Neural progenitor cell (in vitro differentiated cells): ENCODE data around the gene CAPN2. TPM values are rescaled to one million over a fixed set of nuclear protein-coding genes. Genes with fewer than 3 reads are reported as not detected.

Experiments
- DNase-seq: peaks from one replicate; pipeline ENCODE4 v3.0.0-alpha.2; 2016; ENCODE audit warnings: low spot score
- H2AFZ ChIP-seq: fragments of 200-600 bp; sonication (generic); replicated peaks from 2 replicates; pipeline ENCODE4 v1.6.1; 2016; ENCODE audit warnings: antibody characterized with exemption
- H3F3A ChIP-seq: fragments of 200-600 bp; sonication (generic); 2 replicates; pipeline ENCODE4 v1.6.1; 2016; ENCODE audit warnings: antibody characterized with exemption, low read depth
- H3K27ac ChIP-seq: fragments of 200-600 bp; sonication (generic); 2 replicates; pipeline ENCODE4 v1.5.1; 2016; ENCODE audit warnings: mild to moderate bottlenecking
- H3K27me3 ChIP-seq: fragments of 200-600 bp; sonication (generic); 2 replicates; pipeline ENCODE4 v1.6.1; 2016; ENCODE audit warnings: mild to moderate bottlenecking, moderate library complexity
- H3K36me3 ChIP-seq: fragments of 200-600 bp; sonication (generic); 2 replicates; pipeline ENCODE4 v1.5.1; 2016
- H3K4me1 ChIP-seq: fragments of 200-600 bp; sonication (generic); 2 replicates; pipeline ENCODE4 v1.6.1; 2016; ENCODE audit warnings: mixed run types
- H3K4me2 ChIP-seq: fragments of 200-600 bp; sonication (generic); 2 replicates; pipeline ENCODE4 v1.6.1; 2016
- H3K4me3 ChIP-seq: fragments of 200-600 bp; sonication (generic); 2 replicates; pipeline ENCODE4 v1.5.1; 2016
- H3K79me2 ChIP-seq: fragments of 200-600 bp; sonication (generic); 2 replicates; pipeline ENCODE4 v1.6.1; 2016; ENCODE audit warnings: low read depth
- H3K9ac ChIP-seq: fragments of 200-600 bp; sonication (generic); 2 replicates; pipeline ENCODE4 v1.6.1; 2016
- H3K9me3 ChIP-seq: fragments of 200-600 bp; sonication (generic); 2 replicates; pipeline ENCODE4 v1.5.1; 2016; ENCODE audit warnings: low read depth
- H4K20me1 ChIP-seq: fragments of 200-600 bp; sonication (generic); 2 replicates; pipeline ENCODE4 v1.6.1; 2016; ENCODE audit warnings: low read depth
- H3K27ac Mint-ChIP-seq: 3 replicates; pipeline ENCODE4 v1.8.0; 2021; ENCODE audit warnings: mixed read lengths
- H3K27me3 Mint-ChIP-seq: 2 replicates; pipeline ENCODE4 v1.8.0; 2022; ENCODE audit warnings: low read depth, mild to moderate bottlenecking, inconsistent platforms, moderate library complexity, mixed read lengths; ENCODE audit not compliant: insufficient read depth
- H3K36me3 Mint-ChIP-seq: 3 replicates; pipeline ENCODE4 v1.8.0; 2021; ENCODE audit warnings: mixed read lengths
- H3K4me1 Mint-ChIP-seq: 3 replicates; pipeline ENCODE4 v1.8.0; 2021; ENCODE audit warnings: mixed read lengths
- H3K4me3 Mint-ChIP-seq: 3 replicates; pipeline ENCODE4 v1.8.0; 2021; ENCODE audit warnings: mild to moderate bottlenecking, moderate library complexity, mixed read lengths
- H3K9me3 Mint-ChIP-seq: 3 replicates; pipeline ENCODE4 v1.8.0; 2020; ENCODE audit warnings: mixed read lengths
- EZH2 ChIP-seq: fragments of 200-600 bp; sonication (generic); IDR thresholded peaks from 2 replicates; pipeline ENCODE4 v1.6.1; 2017; ENCODE audit warnings: antibody characterized with exemption, mild to moderate bottlenecking, moderate library complexity
- EZH2phosphoT487 ChIP-seq: fragments of 200-600 bp; sonication (generic); IDR thresholded peaks from 2 replicates; pipeline ENCODE4 v1.6.1; 2017; ENCODE audit warnings: antibody characterized with exemption
- total RNA-seq: library from RNA; depleted of rRNA; stranded (reverse); fragments of >200 nt; gene quantifications from 2 replicates; pipeline ENCODE4 v1.2.3, GENCODE V29; 2015; ENCODE audit warnings: low replicate concordance
- TF ChIP-seq, protein P1 (sequence below): fragments of 200-600 bp; sonication (generic); IDR thresholded peaks from 2 replicates; pipeline ENCODE4 v1.5.1; 2017; ENCODE audit warnings: antibody characterized with exemption, mild to moderate bottlenecking

CAPN2 gene
- total RNA-seq, 1 donor from 2014 or later: 61.7 TPM

DNA sequence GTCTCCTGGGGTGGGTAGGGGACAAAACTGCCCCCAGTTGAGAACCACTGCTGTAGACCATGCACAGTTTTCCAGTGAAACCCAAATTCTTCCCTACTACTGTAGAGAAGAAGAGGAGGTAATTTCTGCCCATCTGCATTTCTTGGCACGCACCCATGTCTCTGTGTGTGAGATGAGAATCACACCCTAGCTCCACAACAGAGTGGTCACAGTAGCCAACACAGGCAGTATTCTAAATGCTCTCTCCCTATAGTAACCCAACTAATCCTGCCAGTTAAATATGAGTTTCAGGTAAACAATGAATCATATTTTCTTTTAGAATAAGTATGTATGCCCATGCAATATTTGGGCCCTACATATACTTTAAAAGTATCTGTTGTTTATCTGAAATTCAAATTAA, 1.2 kb upstream of the CAPN2 start:
- DNase-seq: no peak
- Histone ChIP-seq H3K79me2 (no peaks in the 10 kb centered on the region), H3K9ac (no peak overlapping the region), H3K4me2 (no peak overlapping the region), H3K4me1 (peaks cover 6% of the 10 kb centered on the region), H3F3A (peaks cover 10% of the 10 kb centered on the region), H3K36me3 (no peaks in the 10 kb centered on the region), H3K27ac (no peak overlapping the region), H4K20me1 (peaks cover 8% of the 10 kb centered on the region), H3K4me3 (no peak overlapping the region), H3K27me3 (peaks cover 18% of the 10 kb centered on the region), H2AFZ (no peak overlapping the region), H3K9me3 (no peaks in the 10 kb centered on the region)
- Mint-ChIP-seq H3K27me3 (peaks cover 11% of the 10 kb centered on the region), H3K4me1 (peaks cover 40% of the 10 kb centered on the region), H3K27ac (no peak overlapping the region), H3K4me3 (peak overlapping the region; percentile 85), H3K36me3 (no peaks in the 10 kb centered on the region), H3K9me3 (no peaks in the 10 kb centered on the region)
- TF ChIP-seq EZH2: no peak

DNA sequence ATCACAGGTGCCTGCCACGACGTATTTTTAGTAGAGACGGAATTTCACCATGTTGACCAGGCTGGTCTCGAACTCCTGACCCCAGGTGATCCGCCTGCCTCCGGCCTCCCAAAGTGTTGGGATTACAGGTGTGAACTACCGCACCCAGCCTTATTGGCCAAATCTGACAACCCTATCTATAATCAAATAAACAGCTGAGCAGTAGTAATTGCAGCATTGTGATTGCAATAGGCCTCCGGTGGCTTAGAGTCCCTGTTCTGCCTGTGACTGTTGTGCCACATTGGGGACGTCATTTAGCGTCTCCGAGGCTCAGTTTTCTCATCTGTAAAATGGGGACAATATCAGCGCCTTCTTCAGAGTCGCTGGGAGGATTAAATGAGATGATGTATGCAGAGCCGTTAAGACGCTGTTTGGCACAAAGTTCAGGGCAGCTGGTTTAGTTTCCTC, 569 bp upstream of the CAPN2 start:
- Mint-ChIP-seq H3K27me3 (peaks cover 11% of the 10 kb centered on the region), H3K36me3 (no peaks in the 10 kb centered on the region), H3K27ac (peak overlapping the region; percentile 48), H3K4me1 (peaks cover 35% of the 10 kb centered on the region), H3K4me3 (peak overlapping the region; percentile 85), H3K9me3 (no peaks in the 10 kb centered on the region)
- Histone ChIP-seq H2AFZ (peak overlapping the region; percentile 75), H3K4me2 (peak overlapping the region; percentile 99), H3K27ac (no peak overlapping the region), H3K36me3 (no peaks in the 10 kb centered on the region), H3K27me3 (peaks cover 18% of the 10 kb centered on the region), H3K79me2 (no peaks in the 10 kb centered on the region), H3K9me3 (no peaks in the 10 kb centered on the region), H3F3A (peaks cover 10% of the 10 kb centered on the region), H4K20me1 (peaks cover 9% of the 10 kb centered on the region), H3K4me3 (peak overlapping the region; percentile 95), H3K4me1 (peaks cover 6% of the 10 kb centered on the region), H3K9ac (no peak overlapping the region)
- no peak for TF ChIP-seq EZH2phosphoT487
- TF ChIP-seq EZH2: no peak
- TF ChIP-seq, protein P1, sequence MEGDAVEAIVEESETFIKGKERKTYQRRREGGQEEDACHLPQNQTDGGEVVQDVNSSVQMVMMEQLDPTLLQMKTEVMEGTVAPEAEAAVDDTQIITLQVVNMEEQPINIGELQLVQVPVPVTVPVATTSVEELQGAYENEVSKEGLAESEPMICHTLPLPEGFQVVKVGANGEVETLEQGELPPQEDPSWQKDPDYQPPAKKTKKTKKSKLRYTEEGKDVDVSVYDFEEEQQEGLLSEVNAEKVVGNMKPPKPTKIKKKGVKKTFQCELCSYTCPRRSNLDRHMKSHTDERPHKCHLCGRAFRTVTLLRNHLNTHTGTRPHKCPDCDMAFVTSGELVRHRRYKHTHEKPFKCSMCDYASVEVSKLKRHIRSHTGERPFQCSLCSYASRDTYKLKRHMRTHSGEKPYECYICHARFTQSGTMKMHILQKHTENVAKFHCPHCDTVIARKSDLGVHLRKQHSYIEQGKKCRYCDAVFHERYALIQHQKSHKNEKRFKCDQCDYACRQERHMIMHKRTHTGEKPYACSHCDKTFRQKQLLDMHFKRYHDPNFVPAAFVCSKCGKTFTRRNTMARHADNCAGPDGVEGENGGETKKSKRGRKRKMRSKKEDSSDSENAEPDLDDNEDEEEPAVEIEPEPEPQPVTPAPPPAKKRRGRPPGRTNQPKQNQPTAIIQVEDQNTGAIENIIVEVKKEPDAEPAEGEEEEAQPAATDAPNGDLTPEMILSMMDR: no peak
- DNase-seq: no peak

DNA sequence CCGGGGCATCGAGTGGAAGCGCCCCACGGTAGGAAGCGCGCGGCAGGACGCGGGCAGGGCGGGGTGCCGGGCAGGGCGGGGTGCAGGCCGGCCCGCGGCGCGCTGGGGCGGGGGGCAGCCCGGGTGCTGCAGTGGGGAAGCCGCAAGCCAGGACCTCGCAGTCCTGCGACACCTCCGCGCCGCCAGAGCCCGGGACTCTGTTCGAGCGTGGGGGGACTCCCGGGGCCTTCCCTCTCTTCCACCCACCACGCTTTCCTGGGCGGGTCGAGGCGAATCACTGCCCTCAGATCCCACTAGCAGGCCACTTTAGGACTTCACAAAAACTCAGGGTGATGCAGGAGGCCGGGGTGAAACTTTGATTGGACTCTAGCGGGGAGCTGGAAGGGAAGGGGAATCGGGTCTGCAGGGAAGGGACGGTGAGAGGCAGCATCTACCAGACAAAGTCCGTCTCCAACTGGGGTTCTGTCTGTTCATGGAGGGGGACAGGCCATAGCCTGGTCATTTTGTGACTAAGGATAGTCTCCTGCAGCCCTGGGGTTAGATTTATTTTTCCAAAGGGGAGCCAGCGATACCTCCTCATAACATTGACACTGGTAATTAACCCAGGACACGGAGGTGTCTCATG, 623 bp downstream of the CAPN2 start:
- H3F3A ChIP-seq: peaks cover 10% of the 10 kb centered on the region
- peaks cover 8% of the 10 kb centered on the region for H3K27me3 Mint-ChIP-seq
- H3K36me3 ChIP-seq: no peaks in the 10 kb centered on the region
- H3K4me3 Mint-ChIP-seq: peak overlapping the region; percentile 97
- peak overlapping the region; percentile 75 for H2AFZ ChIP-seq
- peaks cover 5% of the 10 kb centered on the region for H3K36me3 Mint-ChIP-seq
- no peaks in the 10 kb centered on the region for H3K79me2 ChIP-seq
- peak overlapping the region; percentile 97 for H3K27ac Mint-ChIP-seq
- H3K4me1 Mint-ChIP-seq: peaks cover 30% of the 10 kb centered on the region
- peaks cover 18% of the 10 kb centered on the region for H3K27me3 ChIP-seq
- H3K9ac ChIP-seq: peak overlapping the region; percentile 77
- H3K4me1 ChIP-seq: peaks cover 6% of the 10 kb centered on the region
- TF ChIP-seq EZH2phosphoT487 (no peak), EZH2 (no peak)
- TF ChIP-seq, protein P1: no peak
- no peak overlapping the region for H3K27ac ChIP-seq
- H4K20me1 ChIP-seq: peaks cover 9% of the 10 kb centered on the region
- H3K4me3 ChIP-seq: peak overlapping the region; percentile 95
- H3K9me3 ChIP-seq: no peaks in the 10 kb centered on the region
- peak; percentile 41 for DNase-seq
- H3K9me3 Mint-ChIP-seq: no peaks in the 10 kb centered on the region
- H3K4me2 ChIP-seq: peak overlapping the region; percentile 99
